HCT116 (cell line): ENCODE data around the gene NPTX1.

Experiments used
- CTCF ChIP-seq, 3 experiments: fragments of 200-600 bp in 1 of 3; sonication (generic) in 1 of 3; IDR thresholded peaks in 2 of 3; conservative IDR thresholded peaks in 1 of 3; 2 replicates each; pipeline ENCODE4 v1.5.1; 2012 to 2017; ENCODE audit warnings: low read depth in 2 of 3, low read length in 2 of 3, antibody characterized with exemption in 1 of 3, borderline replicate concordance in 1 of 3, control low read depth in 1 of 3, mild to moderate bottlenecking in 1 of 3, mixed read lengths in 1 of 3, mixed run types in 1 of 3, moderate library complexity in 1 of 3; ENCODE audit not compliant: insufficient read depth in 1 of 3
- EGR1 ChIP-seq: IDR thresholded peaks from 2 replicates; pipeline ENCODE4 v1.6.1; 2012; ENCODE audit warnings: low read depth

GRCh38 chr17:80481284-80482057, 5.1 kb upstream of the NPTX1 start:
- TF ChIP-seq CTCF (IDR thresholded peaks at IDR 0.05 in 2 of 3, conservative IDR thresholded peaks at IDR 0.05 in 1 of 3; ENCODE audit: borderline replicate concordance in 1 of 3, insufficient read depth in 1 of 3, low read depth in 2 of 3, low read length in 2 of 3): no peak
- TF ChIP-seq EGR1: no peak
